NCI-H1436 (cell line): ENCODE results near the gene MICOS13.

Experiments
- DNase-seq: peaks from one replicate; lab custom pipeline; 2025; lab: John Stamatoyannopoulos, UW

The MICOS13 gene

GRCh38 chr19:5667751-5668271 lies 12.5 kb downstream of the MICOS13 start:
- DNase-seq: no peak

- DNase-seq: no peak
These were observed 13.2 kb downstream of the MICOS13 start for GRCh38 chr19:5666921-5667610.

GRCh38 chr19:5665781-5666513 lies 14.4 kb downstream of the MICOS13 start:
- DNase-seq: no peak

GRCh38 chr19:5664515-5664914 lies 15.8 kb downstream of the MICOS13 start:
- DNase-seq: no peak

- no peak for DNase-seq
These were observed 16.4 kb downstream of the MICOS13 start for GRCh38 chr19:5663904-5664303.

GRCh38 chr19:5661483-5661882 lies 18.8 kb downstream of the MICOS13 start:
- no peak for DNase-seq

- DNase-seq: no peak
These were observed 24.9 kb downstream of the MICOS13 start for GRCh38 chr19:5655412-5655811.

- no peak for DNase-seq
These were observed 25.4 kb downstream of the MICOS13 start for GRCh38 chr19:5654931-5655330.

- DNase-seq: no peak
These were observed 28.1 kb downstream of the MICOS13 start for GRCh38 chr19:5652261-5652660.

GRCh38 chr19:5651361-5651760 lies 29.0 kb downstream of the MICOS13 start:
- DNase-seq: no peak

- no peak for DNase-seq
These were observed 31.9 kb downstream of the MICOS13 start for GRCh38 chr19:5648464-5648863.

- DNase-seq: no peak
These were observed 33.6 kb downstream of the MICOS13 start for GRCh38 chr19:5646703-5647102.

- DNase-seq: peak; percentile 46
These were observed 34.9 kb downstream of the MICOS13 start for GRCh38 chr19:5645409-5645808.

GRCh38 chr19:5644037-5644436 lies 36.3 kb downstream of the MICOS13 start:
- DNase-seq: no peak

- DNase-seq: no peak
These were observed 37.3 kb downstream of the MICOS13 start for GRCh38 chr19:5643060-5643459.

- DNase-seq: no peak
These were observed 38.1 kb downstream of the MICOS13 start for GRCh38 chr19:5642204-5642603.

GRCh38 chr19:5641171-5641570 lies 39.1 kb downstream of the MICOS13 start:
- no peak for DNase-seq

GRCh38 chr19:5637971-5638370 lies 42.3 kb downstream of the MICOS13 start:
- no peak for DNase-seq

- no peak for DNase-seq
These were observed 44.9 kb downstream of the MICOS13 start for GRCh38 chr19:5635427-5635826.

- DNase-seq: no peak
These were observed 47.7 kb downstream of the MICOS13 start for GRCh38 chr19:5632657-5633056.

- DNase-seq: no peak
These were observed 48.1 kb downstream of the MICOS13 start for GRCh38 chr19:5632241-5632612.

- DNase-seq: no peak
These were observed 48.6 kb downstream of the MICOS13 start for GRCh38 chr19:5631567-5632240.

GRCh38 chr19:5628919-5629481 lies 51.3 kb downstream of the MICOS13 start:
- no peak for DNase-seq
